GM19455 (cell line): ENCODE measurements around the gene COL23A1.
"Not testable (repeated sequence)": the region's sequence is repeated elsewhere in the genome, so short reads cannot be mapped to it uniquely, and the experiment has no call there.

ENCODE experiments used
- ATAC-seq: cut with Tn5 transposase; IDR thresholded peaks from one replicate; pipeline ENCODE4 v1.9.1; 2021; ENCODE audit not compliant: unreplicated experiment

The COL23A1 gene

DNA sequence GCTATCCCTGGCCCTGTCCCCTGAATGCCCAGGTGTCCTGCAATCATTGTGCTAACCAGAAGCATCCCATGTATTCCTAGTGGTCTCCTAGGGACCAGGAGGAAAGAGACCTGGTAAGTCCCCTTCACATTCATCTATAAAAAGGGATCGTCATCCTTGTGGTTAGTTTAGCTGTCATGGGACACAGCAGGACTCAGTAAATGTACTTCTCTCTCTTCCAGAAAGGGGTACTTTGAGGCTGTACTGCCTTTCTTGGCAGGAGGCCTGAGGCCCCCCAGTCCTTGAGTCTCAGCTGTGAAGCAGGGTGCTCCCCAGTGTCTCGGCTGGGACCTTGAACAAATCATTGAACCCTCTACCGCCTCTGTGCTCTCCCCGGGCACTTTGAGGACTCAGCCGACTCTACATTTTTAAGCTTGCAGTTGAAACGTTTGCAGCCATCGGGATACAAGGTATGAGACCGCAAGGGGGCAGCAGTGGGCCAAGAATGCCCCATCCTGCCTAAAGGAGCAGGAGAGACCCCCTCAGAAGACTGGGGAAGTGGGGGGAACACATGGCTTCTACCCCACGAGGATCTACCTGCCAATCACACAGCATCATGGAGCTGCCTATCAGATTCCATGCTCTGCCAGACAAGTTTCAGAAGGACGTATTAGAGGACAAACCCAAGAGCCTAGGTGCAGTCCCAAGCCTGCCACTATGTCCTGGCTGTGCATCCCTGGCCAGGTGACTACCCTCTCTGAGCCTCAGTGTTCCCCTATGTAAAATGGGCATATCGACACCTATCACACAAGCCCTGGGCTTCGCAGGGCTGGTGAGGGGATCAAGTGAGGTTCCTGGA lies 355.2 kb downstream of the COL23A1 start:
- no peak for ATAC-seq

DNA sequence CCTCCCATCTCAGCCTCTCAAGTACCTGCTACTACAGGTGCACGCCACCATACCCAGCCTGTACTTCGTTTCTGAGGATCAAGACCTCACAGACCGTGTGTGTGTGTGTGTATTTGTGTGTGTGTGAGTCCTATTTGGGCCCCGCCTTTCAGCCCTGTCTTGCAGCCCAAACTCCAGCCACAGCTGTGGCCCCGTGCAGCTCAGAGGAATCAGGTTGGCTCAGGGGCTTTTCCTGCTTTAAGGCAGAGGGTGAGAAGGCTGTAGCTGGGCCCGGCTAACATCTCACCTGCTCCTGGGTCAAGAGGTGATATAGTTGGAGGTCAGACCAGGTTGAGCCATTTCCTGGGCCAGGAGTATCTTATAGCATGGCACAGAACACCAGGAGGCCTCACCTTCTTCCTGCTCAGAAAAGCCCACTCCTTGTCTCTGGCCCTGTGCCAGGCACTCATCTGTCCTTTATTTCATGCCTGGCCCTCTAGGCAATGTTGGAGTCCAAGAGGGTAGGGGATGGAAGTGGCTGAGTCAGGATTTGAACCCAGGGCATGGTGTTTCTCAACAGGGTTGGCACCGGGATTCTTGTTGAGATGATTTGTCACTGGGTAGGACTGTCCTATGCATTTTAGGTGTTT lies 356.0 kb downstream of the COL23A1 start:
- ATAC-seq: no peak

GRCh38 chr5:178232920-178233429 lies 357.2 kb downstream of the COL23A1 start:
- ATAC-seq: no peak

- ATAC-seq: peak; percentile 74
Observed at GRCh38 chr5:178232124-178232919, 357.9 kb downstream of the COL23A1 start, which contains the start of gene PHYKPL. PHYKPL (minus strand) TSS chr5:178232802; CDS start chr5:178232550, 252 bp downstream.

DNA sequence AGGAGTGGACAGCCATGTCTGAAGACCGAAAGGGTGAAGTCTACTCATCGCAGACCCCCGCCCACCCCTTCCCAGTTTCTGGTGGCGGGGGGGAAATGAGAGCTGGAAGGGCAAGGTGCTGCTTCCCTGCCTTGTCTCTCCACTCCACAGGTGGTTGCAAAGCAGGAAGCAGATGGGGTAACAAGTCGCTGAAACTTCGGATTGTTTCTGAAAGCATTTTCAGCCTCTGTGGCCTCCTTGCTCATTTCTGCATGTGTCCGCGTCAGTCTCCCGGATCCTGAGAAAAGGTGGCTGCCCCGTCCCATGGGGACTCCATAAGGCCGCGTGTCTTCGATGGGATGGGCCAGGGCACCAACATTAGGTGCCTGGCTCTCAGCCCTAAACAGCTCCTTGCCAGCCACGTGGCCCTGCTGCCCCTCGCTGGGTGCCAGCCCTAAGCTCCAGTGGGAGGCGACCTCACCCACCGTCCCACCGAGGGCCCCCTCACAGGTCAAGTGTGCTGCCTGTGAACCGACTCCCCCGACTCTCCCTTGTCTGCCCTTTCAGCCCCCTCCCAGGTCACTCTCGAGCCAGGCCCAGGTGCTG lies 358.6 kb downstream of the COL23A1 start:
- peak; percentile 9 for ATAC-seq

DNA sequence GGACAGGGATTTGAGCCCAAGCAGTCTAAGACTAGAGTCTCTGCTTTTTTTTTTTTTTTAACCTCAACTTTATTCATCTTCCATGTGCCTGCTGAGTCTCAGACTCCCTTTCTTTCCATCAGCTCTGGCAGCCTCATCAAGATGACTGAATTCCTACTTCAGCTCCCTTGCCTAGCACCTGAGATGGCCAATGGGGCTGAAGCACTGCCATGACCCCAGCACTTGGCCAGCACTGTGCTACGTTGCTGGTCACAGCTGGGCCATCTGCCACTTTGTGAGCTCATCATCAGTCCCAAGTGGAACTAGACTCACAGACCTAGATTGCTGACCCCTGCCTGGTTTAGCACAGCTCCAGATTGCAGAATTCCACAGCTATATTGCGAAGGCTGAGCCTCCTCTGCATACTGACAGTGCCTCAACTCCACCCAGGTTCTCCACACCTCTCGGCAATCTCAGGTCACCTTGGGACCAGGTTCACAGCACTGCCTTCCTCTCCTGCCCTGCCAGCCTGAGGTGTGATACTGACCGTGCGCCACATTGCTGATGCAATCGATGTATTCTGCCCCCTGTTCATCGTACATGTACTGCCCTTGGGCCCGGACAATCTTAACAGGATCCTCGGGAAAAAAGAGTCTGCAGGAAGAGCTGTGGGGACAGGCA lies 359.2 kb downstream of the COL23A1 start:
- no peak for ATAC-seq

DNA sequence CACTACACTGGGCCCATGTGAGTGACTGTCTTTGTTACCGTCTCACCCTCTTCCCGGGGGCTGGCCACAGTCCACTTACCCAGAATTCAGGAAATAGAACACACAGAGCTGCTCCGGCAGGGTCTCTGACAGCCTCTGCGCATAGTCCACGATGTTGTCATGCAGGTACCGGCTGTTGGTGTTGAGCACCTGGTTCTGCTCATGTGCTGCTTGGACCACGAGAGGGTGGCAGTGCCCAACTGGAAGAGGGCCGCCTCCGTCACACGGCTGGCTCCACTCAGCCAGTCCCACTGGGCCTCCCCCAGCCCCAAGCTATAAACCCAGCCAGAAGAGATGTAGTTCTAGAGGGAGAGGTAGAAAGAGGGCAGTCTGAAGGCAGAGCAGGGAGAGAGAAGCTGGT lies 360.3 kb downstream of the COL23A1 start:
- no peak for ATAC-seq

DNA sequence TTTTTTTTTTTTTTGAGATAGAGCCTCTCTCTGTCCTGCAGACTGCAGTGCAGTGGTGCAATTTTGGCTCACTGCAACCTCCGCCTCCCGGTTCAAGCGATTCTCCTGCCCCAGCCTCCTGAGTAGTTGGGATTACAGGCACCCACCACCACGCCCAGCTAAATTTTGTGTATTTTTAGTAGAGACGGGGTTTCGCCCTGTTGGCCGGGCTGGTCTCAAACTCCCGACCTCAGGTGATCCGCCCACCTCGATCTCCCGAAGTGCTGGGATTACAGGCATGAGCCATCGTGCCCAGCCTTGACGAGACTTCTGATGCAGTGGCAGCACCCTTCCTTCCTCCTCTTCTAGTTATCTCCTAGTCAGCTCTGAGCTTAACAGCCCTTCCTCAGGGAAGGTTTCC lies 361.1 kb downstream of the COL23A1 start:
- ATAC-seq: not testable (repeated sequence)

- no peak for ATAC-seq
Observed at GRCh38 chr5:178228609-178229008, 361.6 kb downstream of the COL23A1 start.

- ATAC-seq: no peak
Observed at GRCh38 chr5:178227929-178228328, 362.3 kb downstream of the COL23A1 start.

- no peak for ATAC-seq
Observed at GRCh38 chr5:178227138-178227659, 363.0 kb downstream of the COL23A1 start.

GRCh38 chr5:178225174-178225573 lies 365.0 kb downstream of the COL23A1 start:
- ATAC-seq: no peak

GRCh38 chr5:178224403-178224802 lies 365.8 kb downstream of the COL23A1 start:
- no peak for ATAC-seq

DNA sequence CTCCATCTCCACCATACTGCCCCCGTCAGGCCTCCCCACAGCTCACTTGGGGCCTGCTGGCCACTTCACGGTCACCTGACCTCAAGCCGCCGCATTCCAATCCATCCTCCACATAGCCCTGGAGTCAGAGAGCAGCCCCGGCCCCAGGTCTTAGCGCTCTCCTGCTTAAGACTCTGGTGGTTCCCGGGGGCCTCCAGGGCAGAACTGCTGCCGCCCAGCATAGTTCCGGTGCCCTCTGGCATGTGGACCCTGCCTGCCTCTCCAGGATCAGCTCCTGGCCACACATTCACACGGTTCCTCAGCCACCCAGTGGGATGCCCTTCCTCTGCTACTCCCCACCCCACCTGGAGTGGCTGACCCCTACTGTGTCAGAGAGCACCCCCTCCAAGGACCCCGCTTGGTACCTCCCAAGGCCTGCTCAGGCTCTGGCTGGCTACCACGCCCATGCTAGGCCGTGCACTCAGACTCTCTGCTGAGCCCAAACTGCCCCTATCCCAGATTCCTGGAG lies 366.3 kb downstream of the COL23A1 start:
- ATAC-seq: no peak

DNA sequence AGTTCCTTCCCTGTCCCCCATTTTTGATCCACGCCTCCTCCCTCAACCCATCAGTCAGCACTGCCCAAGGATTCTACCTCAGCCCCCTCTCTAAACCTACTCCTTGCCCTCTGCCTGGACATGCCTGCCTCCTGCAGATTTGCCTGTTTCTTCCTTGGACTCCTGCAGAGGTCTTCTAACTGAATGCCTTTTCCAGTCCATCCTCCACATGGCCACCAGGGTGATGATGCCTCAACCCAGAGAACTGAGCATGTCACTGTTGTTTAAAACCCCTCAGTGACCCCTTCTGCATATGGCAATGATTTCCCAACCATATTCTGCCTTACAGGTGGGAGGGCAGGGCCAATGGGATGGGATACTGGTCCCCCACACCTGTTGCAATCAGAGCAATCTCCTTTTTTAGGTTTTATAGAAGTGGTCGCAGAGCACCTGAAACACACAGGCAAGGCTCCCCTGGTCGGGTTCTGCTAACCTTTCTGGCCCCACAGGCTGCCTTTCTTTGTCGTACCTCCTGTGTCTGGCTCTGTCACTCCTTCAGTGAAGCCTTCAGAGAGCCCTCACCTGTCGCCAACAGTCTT lies 366.9 kb downstream of the COL23A1 start:
- ATAC-seq: no peak

DNA sequence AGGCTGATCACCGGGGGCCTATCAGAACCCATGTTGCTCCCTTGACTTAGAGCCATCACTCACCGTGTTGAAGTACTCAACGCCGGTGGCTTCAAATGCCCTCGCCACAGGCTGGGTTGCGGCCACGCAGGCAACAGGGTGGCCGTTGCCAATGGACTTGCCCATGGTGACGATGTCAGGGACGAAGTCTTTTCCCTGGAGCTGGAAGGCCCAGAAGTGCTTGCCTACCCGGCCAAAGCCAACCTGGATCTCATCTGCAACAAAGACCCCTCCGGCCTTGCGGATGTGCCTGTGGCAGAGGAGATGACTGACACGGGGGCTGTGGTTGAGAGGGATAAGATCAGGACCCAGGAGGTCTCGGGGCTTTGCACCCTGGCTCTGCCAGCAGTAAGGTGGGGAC lies 367.9 kb downstream of the COL23A1 start:
- no peak for ATAC-seq

DNA sequence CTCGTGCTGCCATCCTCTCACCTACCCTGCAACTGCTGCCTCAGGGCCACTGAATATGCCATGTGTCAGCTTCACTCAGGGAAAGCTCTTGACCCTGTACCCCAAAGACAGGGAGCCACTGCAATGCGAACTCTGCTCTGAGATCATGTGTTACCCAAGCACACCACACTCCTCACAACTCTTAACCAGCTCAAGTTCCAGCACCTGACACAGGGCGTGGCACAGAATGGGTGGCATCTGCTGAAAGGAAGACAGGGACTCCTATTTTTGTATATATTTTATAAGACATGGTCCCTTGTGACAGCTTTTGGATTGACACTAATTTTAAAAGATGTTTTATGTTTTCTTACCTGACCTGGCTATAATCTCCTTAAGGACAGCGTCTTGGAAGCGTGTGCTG lies 368.3 kb downstream of the COL23A1 start:
- no peak for ATAC-seq

DNA sequence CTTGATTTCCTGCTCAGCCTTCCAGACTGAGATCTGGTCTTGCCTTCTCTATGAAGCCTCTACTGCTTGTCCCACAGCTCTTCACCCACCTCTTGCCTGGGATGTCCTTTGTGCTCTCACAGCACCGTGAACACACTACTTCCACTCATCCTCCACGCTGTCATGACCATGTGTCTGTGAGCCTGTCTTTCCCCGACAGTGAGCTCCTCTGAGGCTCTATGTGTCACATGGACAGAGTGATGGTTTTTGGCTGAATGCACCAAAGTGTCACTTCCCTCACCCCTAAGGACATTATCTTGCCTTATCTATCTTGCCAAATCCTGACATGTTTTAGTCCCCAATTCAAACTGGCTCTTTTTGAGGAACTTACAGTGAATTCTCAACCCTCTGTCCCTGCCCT lies 368.9 kb downstream of the COL23A1 start:
- ATAC-seq: no peak

DNA sequence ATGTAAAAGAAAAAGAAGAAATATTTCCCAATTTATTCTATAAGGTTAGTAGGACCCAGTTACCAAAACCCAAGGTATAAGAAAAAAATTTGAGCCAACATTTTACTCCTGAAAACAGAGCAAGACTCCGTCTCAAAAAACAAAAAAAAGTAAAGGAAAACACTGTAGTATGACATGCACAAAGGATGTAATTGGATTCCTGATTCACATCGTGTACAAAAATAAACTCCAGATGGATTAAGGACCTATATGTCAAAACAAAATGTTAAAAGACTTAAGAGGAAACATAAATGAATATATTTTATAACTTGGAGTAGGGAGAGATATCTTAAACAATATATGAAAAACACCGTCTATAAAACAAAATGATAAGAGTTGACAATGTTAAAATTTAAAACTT lies 371.4 kb downstream of the COL23A1 start:
- ATAC-seq: no peak
